Kidney (tissue), 14 donors: ENCODE data around the gene ITCH. TPM values are rescaled to one million over a fixed set of nuclear protein-coding genes. Genes with fewer than 3 reads are reported as not detected.

Source experiments
- DNase-seq, 5 donors: peaks; one replicate each; pipeline ENCODE4 v3.0.0-alpha.2; 2013 to 2020
- FAIRE-seq: peaks from 2 replicates; lab custom pipeline; 2012; peaks lifted over from hg19 to GRCh38; lab: Jason Lieb, UNC
- H3K27ac ChIP-seq, 2 donors: one replicate each; pipeline ENCODE4 v1.7.0; 2013; ENCODE audit warnings: low read depth in 2 of 2, low read length in 2 of 2, inconsistent platforms in 1 of 2
- H3K27me3 ChIP-seq: one replicate; pipeline ENCODE4 v1.7.1; 2013; ENCODE audit warnings: low read length, inconsistent platforms; ENCODE audit not compliant: control insufficient read depth, insufficient read depth
- H3K36me3 ChIP-seq, 3 donors: one replicate each; pipeline versions ENCODE4 v1.7.0 to v1.7.1; 2013; ENCODE audit warnings: low read length in 3 of 3, control low read depth in 1 of 3, inconsistent platforms in 1 of 3; ENCODE audit not compliant: insufficient read depth in 3 of 3, control insufficient read depth in 2 of 3
- H3K4me1 ChIP-seq, 3 donors: one replicate each; pipeline versions ENCODE4 v1.7.0 to v1.7.1; 2013; ENCODE audit warnings: low read length in 3 of 3, inconsistent platforms in 1 of 3, low read depth in 1 of 3; ENCODE audit not compliant: control insufficient read depth in 2 of 3, insufficient read depth in 2 of 3
- H3K4me3 ChIP-seq, 3 donors: one replicate each; pipeline versions ENCODE4 v1.7.0 to v1.8.1; 2013; ENCODE audit warnings: low read length in 3 of 3, control low read depth in 1 of 3, inconsistent platforms in 1 of 3
- H3K9ac ChIP-seq, 3 donors: one replicate each; pipeline versions ENCODE4 v1.7.0 to v1.7.1; 2013; ENCODE audit warnings: low read length in 3 of 3, control low read depth in 1 of 3, inconsistent platforms in 1 of 3
- H3K9me3 ChIP-seq, 3 donors: one replicate each; pipeline versions ENCODE4 v1.7.0 to v1.7.1; 2013; ENCODE audit warnings: low read length in 3 of 3, control low read depth in 1 of 3, inconsistent platforms in 1 of 3; ENCODE audit not compliant: control insufficient read depth in 2 of 3, insufficient read depth in 1 of 3
- CTCF ChIP-seq: IDR thresholded peaks from 3 replicates; pipeline ENCODE4 v1.5.1; 2012; ENCODE audit warnings: mild to moderate bottlenecking, moderate library complexity, borderline replicate concordance; ENCODE audit not compliant: insufficient read depth; ENCODE audit errors: extremely low read depth
- intact Hi-C: fragments of 100-400 bp; cut with DNase I; formaldehyde crosslinking; loops from one replicate; pipeline ENCODE4 v1.11.1; 2022
- polyA plus RNA-seq: library from polyadenylated mRNA; stranded (reverse); fragments of 350-450 nt; fragmentation: Illumina TruSeq; extraction: RNeasy Lipid Tissue Mini Kit (QIAGEN cat#74804); gene quantifications from one replicate; pipeline ENCODE4 v1.2.3, GENCODE V29; 2014; ENCODE audit warnings: low read depth, low replicate concordance; ENCODE audit not compliant: insufficient read depth
- total RNA-seq: library from RNA; stranded (reverse); fragmentation: NEBNext Ultra II Directional; extraction: Animal tissue kit (Norgen Biotek cat#: 25700); gene quantifications from one replicate; pipeline ENCODE4 v1.2.1, GENCODE V29; 2021
- donor health status: control.
- donor health status: control.
- donor health status: control.
- donor health status: control.
- donor health status: control.
- donor health status: DM: yes; HTN: yes; CAD: no.
- donor health status: Normal renal cell carcinoma (clear cell type).

ITCH gene
- total and polyA plus RNA-seq, 2 donors from 2014 or later, result 10.1 to 63.1 TPM

- Histone ChIP-seq H3K27ac (no peak overlapping the region), H3K9ac (no peak overlapping the region), H3K4me3 (no peak overlapping the region), H3K36me3 (peaks cover 0 to 14% (median 6%) of the 10 kb centered on the region in 3 donors), H3K9me3 (no peaks in the 10 kb centered on the region), H3K4me1 (peaks cover 0 to 9% (median 7%) of the 10 kb centered on the region in 3 donors), H3K27me3 (no peaks in the 10 kb centered on the region)
- FAIRE-seq, result no peak
- DNase-seq, result peak in 1 of 5 donors; percentile 3
- intact Hi-C loops, result no loop called here
- no peak for TF ChIP-seq CTCF
These were observed 6.2 kb downstream of the ITCH start for GRCh38 chr20:34369265-34369664.

GRCh38 chr20:34370062-34370461, 7.0 kb downstream of the ITCH start:
- Histone ChIP-seq H3K27me3 (no peaks in the 10 kb centered on the region), H3K9me3 (no peaks in the 10 kb centered on the region), H3K4me1 (peaks cover 0 to 9% (median 7%) of the 10 kb centered on the region in 3 donors), H3K36me3 (peaks cover 0 to 18% (median 6%) of the 10 kb centered on the region in 3 donors), H3K4me3 (no peak overlapping the region), H3K9ac (no peak overlapping the region), H3K27ac (no peak overlapping the region)
- FAIRE-seq, result no peak
- no peak for DNase-seq
- intact Hi-C loops, result no loop called here
- no peak for TF ChIP-seq CTCF

- DNase-seq (no peak), FAIRE-seq (no peak)
- no peak overlapping the region for H3K4me3 ChIP-seq
- H3K36me3 ChIP-seq, result peaks cover 0 to 18% (median 6%) of the 10 kb centered on the region in 3 donors
- no peak overlapping the region for H3K27ac ChIP-seq
- H3K27me3 ChIP-seq, result no peaks in the 10 kb centered on the region
- no peak overlapping the region for H3K9ac ChIP-seq
- intact Hi-C loops, result no loop called here
- no peaks in the 10 kb centered on the region for H3K9me3 ChIP-seq
- no peak for TF ChIP-seq CTCF
- peaks cover 0 to 13% (median 0%) of the 10 kb centered on the region in 3 donors for H3K4me1 ChIP-seq
These were observed 10.4 kb downstream of the ITCH start for GRCh38 chr20:34373445-34373844.
